ENCODE results near the gene BRD7. TPM values are rescaled to one million over a fixed set of nuclear protein-coding genes. Genes with fewer than 3 reads are reported as not detected.

BRD7 gene
- total RNA-seq, 2 experiments from 2014 or later, result 76.2 to 93.4 TPM

DNA sequence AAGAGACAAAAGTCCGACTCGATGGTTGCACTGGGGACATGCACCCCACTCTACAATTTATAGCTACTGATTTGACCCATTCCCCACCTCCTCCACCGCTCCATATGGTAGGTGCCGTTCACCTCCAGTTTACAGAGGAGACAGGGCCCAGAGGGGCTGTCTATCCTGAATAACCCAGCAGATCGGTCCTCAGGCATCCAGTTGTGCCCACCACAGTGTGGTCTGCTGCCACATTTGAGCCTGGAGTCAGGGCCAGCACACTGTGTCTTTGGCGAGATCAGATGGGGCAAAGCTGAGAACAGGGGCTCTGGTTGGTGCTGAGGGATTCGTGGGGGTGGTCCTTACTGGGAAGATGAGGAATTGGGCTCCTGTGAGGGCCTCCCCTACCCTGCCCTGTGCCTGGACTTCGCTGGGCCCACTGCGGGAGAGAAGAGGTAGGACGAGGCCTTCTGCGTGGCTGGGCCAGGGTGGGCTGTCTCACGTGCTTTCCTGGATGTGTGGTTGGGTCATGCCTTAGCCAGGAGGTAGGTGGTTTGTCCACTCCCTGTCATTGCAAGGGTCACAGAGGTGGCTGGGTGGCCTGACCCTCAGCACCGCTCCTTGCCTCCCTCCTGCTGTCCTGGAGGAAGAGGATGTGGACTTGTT lies 99.6 kb downstream of the BRD7 start:
- DNase-seq (no peak), ATAC-seq (no peak)
- intact Hi-C loops (cut with micrococcal nuclease), result no loop called here
- TF ChIP-seq, protein P1, sequence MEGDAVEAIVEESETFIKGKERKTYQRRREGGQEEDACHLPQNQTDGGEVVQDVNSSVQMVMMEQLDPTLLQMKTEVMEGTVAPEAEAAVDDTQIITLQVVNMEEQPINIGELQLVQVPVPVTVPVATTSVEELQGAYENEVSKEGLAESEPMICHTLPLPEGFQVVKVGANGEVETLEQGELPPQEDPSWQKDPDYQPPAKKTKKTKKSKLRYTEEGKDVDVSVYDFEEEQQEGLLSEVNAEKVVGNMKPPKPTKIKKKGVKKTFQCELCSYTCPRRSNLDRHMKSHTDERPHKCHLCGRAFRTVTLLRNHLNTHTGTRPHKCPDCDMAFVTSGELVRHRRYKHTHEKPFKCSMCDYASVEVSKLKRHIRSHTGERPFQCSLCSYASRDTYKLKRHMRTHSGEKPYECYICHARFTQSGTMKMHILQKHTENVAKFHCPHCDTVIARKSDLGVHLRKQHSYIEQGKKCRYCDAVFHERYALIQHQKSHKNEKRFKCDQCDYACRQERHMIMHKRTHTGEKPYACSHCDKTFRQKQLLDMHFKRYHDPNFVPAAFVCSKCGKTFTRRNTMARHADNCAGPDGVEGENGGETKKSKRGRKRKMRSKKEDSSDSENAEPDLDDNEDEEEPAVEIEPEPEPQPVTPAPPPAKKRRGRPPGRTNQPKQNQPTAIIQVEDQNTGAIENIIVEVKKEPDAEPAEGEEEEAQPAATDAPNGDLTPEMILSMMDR (IDR thresholded peaks at IDR 0.05), result no peak
- Mint-ChIP-seq H3K27me3 (no peaks in the 10 kb centered on the region), H3K4me1 (ENCODE audit: low read depth) (peaks cover 82% of the 10 kb centered on the region), H3K9me3 (peaks cover 2% of the 10 kb centered on the region), H3K27ac (peak overlapping the region; percentile 95), H3K36me3 (ENCODE audit: low read depth) (peaks cover 26% of the 10 kb centered on the region), H3K4me3 (peak overlapping the region; percentile 84)
- CTCF ChIA-PET, result interaction anchor here (1.0 to 1.6 kb wide), 4 partner anchors 13 to 85 kb away, joined by 3 to 5 read pairs (median 4); no protein-coding TSS in a partner anchor
- POLR2A ChIA-PET, result interaction anchor here (1.2 to 16.4 kb wide), 3 partner anchors 12 to 21 kb away, joined by 3 to 215 read pairs (median 3); no protein-coding TSS in a partner anchor

DNA sequence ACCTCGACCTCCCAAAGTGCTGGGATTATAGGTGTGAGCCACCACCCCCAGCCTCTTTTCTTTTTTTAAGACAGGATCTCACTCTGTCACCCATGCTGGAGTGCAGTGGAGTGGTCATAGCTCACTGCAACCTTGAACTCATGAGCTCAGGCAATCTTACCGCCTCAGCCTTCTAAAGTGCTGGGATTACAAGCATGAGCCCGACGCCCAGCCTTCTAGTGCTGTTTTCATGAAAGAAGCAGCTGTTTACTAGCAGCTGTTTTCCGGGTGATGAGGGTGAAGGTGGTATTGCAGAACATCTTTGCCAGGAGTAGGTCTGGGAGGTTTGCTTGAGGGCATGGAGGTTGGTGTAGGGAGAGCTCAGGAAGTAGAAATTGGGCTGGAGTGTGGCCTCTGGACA lies 100.4 kb downstream of the BRD7 start:
- CTCF ChIA-PET, result interaction anchor here (0.8 to 1.4 kb wide), 4 partner anchors 10 to 86 kb away, joined by 3 to 4 read pairs (median 3); no protein-coding TSS in a partner anchor
- Mint-ChIP-seq H3K4me1 (ENCODE audit: low read depth) (peaks cover 82% of the 10 kb centered on the region), H3K4me3 (peak overlapping the region; percentile 84), H3K27ac (peak overlapping the region; percentile 95), H3K27me3 (no peaks in the 10 kb centered on the region), H3K9me3 (peaks cover 2% of the 10 kb centered on the region), H3K36me3 (ENCODE audit: low read depth) (peaks cover 22% of the 10 kb centered on the region)
- no peak for ATAC-seq
- POLR2A ChIA-PET, result interaction anchor here (0.6 to 16.4 kb wide), 5 partner anchors 13 to 844 kb away, joined by 3 to 215 read pairs (median 3); no protein-coding TSS in a partner anchor
- TF ChIP-seq, protein P1 (IDR thresholded peaks at IDR 0.05), result no peak
- intact Hi-C loops (cut with micrococcal nuclease), result no loop called here
- DNase-seq, result peak; percentile 40

DNA sequence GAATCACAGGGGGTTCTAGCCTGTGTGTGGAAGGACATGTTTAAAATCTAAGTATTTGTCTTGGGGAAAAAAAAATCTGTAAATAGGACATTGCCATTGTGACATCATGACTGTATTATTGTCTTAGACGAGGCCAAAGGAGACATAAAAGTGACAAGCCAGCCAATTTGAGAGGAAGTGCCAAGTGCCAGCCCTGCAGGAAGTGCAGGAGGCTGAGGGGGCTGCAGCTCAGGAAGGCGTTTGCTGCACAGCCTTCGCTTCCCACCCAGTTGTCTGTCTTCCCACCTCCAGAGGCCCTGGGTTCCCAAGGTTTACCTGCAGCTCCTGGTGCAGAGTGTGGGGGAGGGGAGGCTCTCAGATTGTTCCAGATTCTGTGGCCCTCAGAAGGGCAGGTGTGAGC lies 101.1 kb downstream of the BRD7 start:
- peak; percentile 12 for ATAC-seq

DNA sequence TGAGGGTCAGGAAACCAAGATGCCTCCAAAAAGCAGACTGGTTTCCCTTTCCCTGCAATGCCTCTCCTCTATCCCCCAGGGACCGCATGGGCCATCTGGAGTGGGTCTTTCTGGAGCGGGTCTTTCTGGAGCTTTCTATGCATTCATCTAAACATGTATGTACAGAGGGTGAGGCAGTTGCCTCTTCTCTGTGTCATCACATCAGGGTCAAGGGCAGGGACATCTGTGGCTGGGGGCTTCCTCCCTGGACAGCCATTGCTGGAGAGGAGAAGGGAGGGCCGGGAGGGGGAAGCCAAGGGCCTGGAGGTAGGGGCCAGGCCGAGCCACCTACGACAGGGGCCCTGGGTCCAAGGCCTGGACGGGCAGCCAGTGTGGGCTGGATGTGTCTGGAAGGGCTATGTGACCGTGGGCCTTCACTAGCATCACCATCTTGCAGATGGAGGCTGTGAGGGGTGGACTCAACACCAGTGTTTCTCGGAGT lies 101.6 kb downstream of the BRD7 start:
- CTCF ChIA-PET, result no interaction called here
- peaks cover 74% of the 10 kb centered on the region for H3K4me1 Mint-ChIP-seq (ENCODE audit: low read depth)
- H3K4me3 Mint-ChIP-seq, result peak overlapping the region; percentile 84
- intact Hi-C loops (cut with micrococcal nuclease), result no loop called here
- peak overlapping the region; percentile 95 for H3K27ac Mint-ChIP-seq
- ATAC-seq (no peak), DNase-seq (no peak)
- POLR2A ChIA-PET, result interaction anchor here (0.6 to 16.4 kb wide), 7 partner anchors 9 to 87 kb away, joined by 3 to 215 read pairs (median 4); no protein-coding TSS in a partner anchor
- H3K27me3 Mint-ChIP-seq, result no peaks in the 10 kb centered on the region
- H3K9me3 Mint-ChIP-seq, result peaks cover 2% of the 10 kb centered on the region
- TF ChIP-seq, protein P1 (IDR thresholded peaks at IDR 0.05), result no peak
- peaks cover 22% of the 10 kb centered on the region for H3K36me3 Mint-ChIP-seq (ENCODE audit: low read depth)

More for the DNA sequence above, 101.1 kb downstream of the BRD7 start:
- H3K27me3 Mint-ChIP-seq, result no peaks in the 10 kb centered on the region
- peaks cover 2% of the 10 kb centered on the region for H3K9me3 Mint-ChIP-seq
- intact Hi-C loops (cut with micrococcal nuclease), result no loop called here
- H3K36me3 Mint-ChIP-seq (ENCODE audit: low read depth), result peaks cover 22% of the 10 kb centered on the region
- POLR2A ChIA-PET, result interaction anchor here (0.8 to 16.4 kb wide), 4 partner anchors 9 to 72 kb away, joined by 3 to 215 read pairs (median 4); no protein-coding TSS in a partner anchor
- peak overlapping the region; percentile 95 for H3K27ac Mint-ChIP-seq
- TF ChIP-seq, protein P1 (IDR thresholded peaks at IDR 0.05), result no peak
- peaks cover 79% of the 10 kb centered on the region for H3K4me1 Mint-ChIP-seq (ENCODE audit: low read depth)
- CTCF ChIA-PET, result interaction anchor here (1.4 kb wide), 1 partner anchor 14 kb away, joined by 4 read pairs; no protein-coding TSS in a partner anchor
- peak overlapping the region; percentile 84 for H3K4me3 Mint-ChIP-seq
- DNase-seq, result peak; percentile 43
